HG03342 (cell line): ENCODE measurements around the gene SLC25A47.
"Not testable (repeated sequence)": the region's sequence is repeated elsewhere in the genome, so short reads cannot be mapped to it uniquely, and the experiment has no call there.

Source experiments
- ATAC-seq: cut with Tn5 transposase; IDR thresholded peaks from one replicate; pipeline ENCODE4 v1.9.1; 2021; ENCODE audit warnings: mild to moderate bottlenecking, moderate library complexity; ENCODE audit not compliant: unreplicated experiment

The SLC25A47 gene

GRCh38 chr14:100304825-100305323, 18.3 kb upstream of the SLC25A47 start:
- ATAC-seq = no peak

- ATAC-seq = no peak
These were observed 17.6 kb upstream of the SLC25A47 start for GRCh38 chr14:100305324-100306100.

- ATAC-seq = peak; percentile 87
These were observed 16.8 kb upstream of the SLC25A47 start, which contains the start of gene SLC25A29 for GRCh38 chr14:100306101-100306997. TSS of gene SLC25A29 (minus strand) at chr14:100306444. CDS start at chr14:100306232, 212 bp downstream.

GRCh38 chr14:100306998-100307765, 16.0 kb upstream of the SLC25A47 start:
- no peak for ATAC-seq

GRCh38 chr14:100307766-100308426, 15.2 kb upstream of the SLC25A47 start:
- no peak for ATAC-seq

- ATAC-seq = not testable (repeated sequence)
These were observed 14.7 kb upstream of the SLC25A47 start for GRCh38 chr14:100308427-100308792.

GRCh38 chr14:100309028-100309737, 14.0 kb upstream of the SLC25A47 start:
- ATAC-seq = no peak

- ATAC-seq = not testable (repeated sequence)
These were observed 10.8 kb upstream of the SLC25A47 start for GRCh38 chr14:100312110-100312876.

GRCh38 chr14:100312877-100313400, 10.2 kb upstream of the SLC25A47 start:
- no peak for ATAC-seq

GRCh38 chr14:100313464-100314230, 9.5 kb upstream of the SLC25A47 start:
- no peak for ATAC-seq

- ATAC-seq = no peak
These were observed 8.4 kb upstream of the SLC25A47 start for GRCh38 chr14:100314724-100315123.

- no peak for ATAC-seq
These were observed 5.8 kb upstream of the SLC25A47 start for GRCh38 chr14:100317389-100317788.

- peak; percentile 86 for ATAC-seq
These were observed 5.0 kb upstream of the SLC25A47 start for GRCh38 chr14:100317912-100318808.

- ATAC-seq = no peak
These were observed 2.8 kb upstream of the SLC25A47 start for GRCh38 chr14:100320157-100320856.

GRCh38 chr14:100321473-100322137, 1.5 kb upstream of the SLC25A47 start:
- no peak for ATAC-seq
